IgD-negative memory B cell (primary cell): ENCODE results near the gene NETO2. TPM values are rescaled to one million over a fixed set of nuclear protein-coding genes. Genes with fewer than 3 reads are reported as not detected.
"Not testable (repeated sequence)": the region's sequence is repeated elsewhere in the genome, so short reads cannot be mapped to it uniquely, and the experiment has no call there.

Experiments
- H3K27ac Mint-ChIP-seq, 3 donors: one replicate each; pipeline ENCODE4 v1.8.0; 2020 to 2022; ENCODE audit warnings: mild to moderate bottlenecking in 3 of 3, mixed read lengths in 3 of 3, moderate library complexity in 1 of 3
- H3K27me3 Mint-ChIP-seq: one replicate; pipeline ENCODE4 v1.8.0; 2021; ENCODE audit warnings: mixed read lengths
- H3K36me3 Mint-ChIP-seq: one replicate; pipeline ENCODE4 v1.8.0; 2020; ENCODE audit warnings: mild to moderate bottlenecking, mixed read lengths
- H3K4me1 Mint-ChIP-seq, 3 donors: one replicate each; pipeline ENCODE4 v1.8.0; 2020 to 2022; ENCODE audit warnings: mixed read lengths in 3 of 3, mild to moderate bottlenecking in 1 of 3
- H3K4me3 Mint-ChIP-seq, 4 donors: one replicate each; pipeline ENCODE4 v1.8.0; 2020 to 2022; ENCODE audit warnings: mild to moderate bottlenecking in 4 of 4, mixed read lengths in 4 of 4, moderate library complexity in 3 of 4
- H3K9me3 Mint-ChIP-seq, 3 donors: one replicate each; pipeline ENCODE4 v1.8.0; 2020 to 2021; ENCODE audit warnings: mixed read lengths in 3 of 3, mild to moderate bottlenecking in 1 of 3
- polyA plus RNA-seq: library from polyadenylated mRNA; unstranded; fragments of 300-500 nt; fragmentation: Illumina TruSeq; gene quantifications from one replicate; pipeline ENCODE4 v1.2.3, GENCODE V29; 2021

NETO2 gene
- polyA plus RNA-seq, 1 donor from 2014 or later = 2.5 TPM

DNA sequence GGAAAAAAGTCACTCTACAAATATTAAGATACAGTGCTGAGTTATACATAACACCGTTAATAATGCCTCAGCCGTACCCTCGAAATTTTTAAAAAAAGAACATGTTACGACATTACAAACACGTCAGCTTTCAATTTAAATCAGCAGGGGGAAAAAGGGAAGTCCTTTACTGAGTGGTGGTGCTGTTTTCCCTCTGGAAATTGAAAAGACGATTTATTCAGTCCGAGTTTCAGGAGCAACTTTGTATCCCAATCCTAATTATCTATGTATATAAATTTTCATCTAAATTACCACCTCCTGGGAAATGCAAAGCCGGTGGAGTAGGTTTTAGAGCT lies 1.3 kb downstream of the NETO2 start:
- Mint-ChIP-seq H3K27ac (peak overlapping the region; percentile 24 to 47 (median 34)), H3K4me1 (peaks cover 6 to 24% (median 17%) of the 10 kb centered on the region in 3 donors), H3K9me3 (no peaks in the 10 kb centered on the region), H3K36me3 (no peaks in the 10 kb centered on the region), H3K4me3 (peak overlapping the region; percentile 83 to 96 (median 89)), H3K27me3 (no peaks in the 10 kb centered on the region)

GRCh38 chr16:47141773-47142485 lies 1.8 kb downstream of the NETO2 start:
- Mint-ChIP-seq H3K36me3 (no peaks in the 10 kb centered on the region), H3K4me1 (peaks cover 6 to 24% (median 17%) of the 10 kb centered on the region in 3 donors), H3K4me3 (peak overlapping the region; percentile 83 to 96 (median 89)), H3K27me3 (no peaks in the 10 kb centered on the region), H3K9me3 (no peaks in the 10 kb centered on the region), H3K27ac (peak overlapping the region; percentile 24 to 47 (median 34))

DNA sequence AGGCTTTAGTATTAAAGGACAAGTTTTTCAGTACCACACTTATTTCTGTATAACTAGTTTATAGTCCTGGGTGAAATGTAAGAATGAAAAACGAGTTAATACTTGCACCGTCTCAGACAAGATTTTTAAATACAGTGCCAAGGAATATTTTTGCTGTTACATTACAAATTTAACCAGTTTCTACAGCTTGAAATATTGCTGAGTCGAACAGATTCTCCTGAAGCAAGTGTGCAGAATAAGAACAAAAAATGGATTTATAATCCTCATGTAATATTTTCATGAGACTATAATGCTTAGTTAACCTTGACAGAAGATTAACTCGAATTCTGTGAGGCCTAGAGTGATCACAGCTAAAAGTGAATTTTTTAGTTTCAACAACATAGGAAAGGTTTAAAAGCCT lies 3.1 kb downstream of the NETO2 start:
- H3K27me3 Mint-ChIP-seq = no peaks in the 10 kb centered on the region
- no peak overlapping the region for H3K27ac Mint-ChIP-seq
- peaks cover 6 to 24% (median 17%) of the 10 kb centered on the region in 3 donors for H3K4me1 Mint-ChIP-seq
- H3K4me3 Mint-ChIP-seq = no peak overlapping the region
- H3K36me3 Mint-ChIP-seq = no peaks in the 10 kb centered on the region
- H3K9me3 Mint-ChIP-seq = no peaks in the 10 kb centered on the region

- H3K27ac Mint-ChIP-seq = no peak overlapping the region
- no peaks in the 10 kb centered on the region for H3K36me3 Mint-ChIP-seq
- H3K4me1 Mint-ChIP-seq = peaks cover 6 to 21% (median 14%) of the 10 kb centered on the region in 3 donors
- H3K9me3 Mint-ChIP-seq = no peaks in the 10 kb centered on the region
- no peak overlapping the region for H3K4me3 Mint-ChIP-seq
- H3K27me3 Mint-ChIP-seq = no peaks in the 10 kb centered on the region
Measured at GRCh38 chr16:47139561-47140185, 4.1 kb downstream of the NETO2 start.

GRCh38 chr16:47137925-47138324 lies 5.8 kb downstream of the NETO2 start:
- not testable (repeated sequence) for H3K27ac Mint-ChIP-seq, H3K27me3 Mint-ChIP-seq

DNA sequence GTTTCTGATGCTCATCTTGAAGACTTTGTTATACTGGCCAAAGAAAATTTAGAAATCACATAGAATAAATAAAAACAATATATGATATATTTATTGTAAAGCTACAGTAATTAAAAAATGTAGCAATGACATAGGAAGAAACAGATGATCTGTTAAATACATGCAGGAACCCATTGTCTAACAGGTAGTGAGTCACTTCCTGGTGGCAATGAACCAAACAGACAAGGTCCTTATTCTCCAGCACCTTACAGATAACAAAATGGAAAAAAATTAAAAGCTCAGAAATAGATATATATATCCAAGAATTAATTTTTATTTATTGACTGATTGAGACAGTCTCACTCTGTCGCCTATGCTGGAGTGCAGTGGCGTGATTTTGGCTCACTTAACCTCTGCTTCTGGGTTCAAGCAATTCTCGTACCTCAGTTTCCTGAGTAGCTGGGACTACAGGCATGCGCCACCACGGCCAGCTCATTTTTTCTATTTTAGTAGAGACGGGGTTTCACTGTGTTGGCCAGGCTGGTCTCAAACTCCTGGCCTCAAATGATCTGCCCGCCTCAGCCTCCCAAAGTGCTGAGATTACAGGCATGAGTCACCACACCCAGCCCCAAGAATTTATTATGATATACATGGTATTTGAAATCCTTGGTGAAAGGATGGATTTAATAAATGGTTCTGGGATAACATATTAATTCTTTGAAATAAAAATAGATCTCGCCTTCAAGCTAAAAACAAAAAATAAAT lies 7.5 kb downstream of the NETO2 start:
- peaks cover 0 to 6% (median 1%) of the 10 kb centered on the region in 3 donors for H3K4me1 Mint-ChIP-seq
- no peak overlapping the region for H3K27ac Mint-ChIP-seq
- no peak overlapping the region for H3K4me3 Mint-ChIP-seq
- H3K9me3 Mint-ChIP-seq = no peaks in the 10 kb centered on the region
- peaks cover 1% of the 10 kb centered on the region for H3K36me3 Mint-ChIP-seq
- no peaks in the 10 kb centered on the region for H3K27me3 Mint-ChIP-seq

More at GRCh38 chr16:47137925-47138324, 5.8 kb downstream of the NETO2 start:
- peaks cover 6 to 19% (median 13%) of the 10 kb centered on the region in 3 donors for H3K4me1 Mint-ChIP-seq
- not testable (repeated sequence) for H3K36me3 Mint-ChIP-seq, H3K4me3 Mint-ChIP-seq, H3K9me3 Mint-ChIP-seq

DNA sequence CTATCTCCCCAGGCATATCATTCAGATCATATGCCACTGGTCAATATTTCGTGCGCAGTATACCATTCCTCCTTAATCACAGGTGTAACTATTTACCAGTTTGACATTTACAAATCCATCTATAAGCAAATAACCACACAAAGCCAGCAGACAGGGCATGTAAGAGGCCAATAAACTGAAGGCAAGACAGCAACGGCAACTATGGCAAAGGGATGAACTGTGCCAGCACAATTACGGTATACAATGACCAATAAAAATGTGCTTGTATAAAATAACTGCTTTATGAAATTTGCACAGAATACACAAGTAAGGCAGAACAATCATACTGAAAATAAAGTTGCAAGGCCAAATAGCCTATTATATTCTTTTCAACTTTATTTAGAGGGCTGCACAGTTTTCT lies 9.2 kb downstream of the NETO2 start:
- peaks cover 0 to 6% (median 1%) of the 10 kb centered on the region in 3 donors for H3K4me1 Mint-ChIP-seq
- no peak overlapping the region for H3K4me3 Mint-ChIP-seq
- H3K27ac Mint-ChIP-seq = no peak overlapping the region
- H3K27me3 Mint-ChIP-seq = no peaks in the 10 kb centered on the region
- H3K36me3 Mint-ChIP-seq = peaks cover 1% of the 10 kb centered on the region
- H3K9me3 Mint-ChIP-seq = no peaks in the 10 kb centered on the region

DNA sequence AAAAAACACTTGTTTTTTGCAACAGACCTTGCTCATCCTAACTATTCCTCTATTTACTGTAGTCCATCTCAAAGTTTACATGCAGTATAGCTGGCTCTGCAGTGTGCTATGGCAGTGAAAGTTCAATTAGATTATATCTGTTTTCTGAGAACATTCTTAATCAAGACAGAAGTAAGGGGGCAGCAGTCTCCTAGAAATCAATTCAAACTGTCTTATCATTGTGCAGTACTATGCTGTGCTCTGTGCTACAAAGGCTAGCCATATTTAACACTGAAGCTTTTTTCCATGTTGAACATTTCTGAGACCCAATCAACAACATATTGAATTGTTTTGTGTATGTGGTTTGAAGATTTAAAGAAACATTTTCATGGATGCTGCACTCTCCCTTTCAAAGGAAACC lies 11.4 kb downstream of the NETO2 start:
- Mint-ChIP-seq H3K27me3 (no peaks in the 10 kb centered on the region), H3K27ac (no peak overlapping the region), H3K4me1 (peaks cover 0 to 2% (median 0%) of the 10 kb centered on the region in 3 donors), H3K4me3 (no peak overlapping the region), H3K36me3 (peaks cover 7% of the 10 kb centered on the region), H3K9me3 (no peaks in the 10 kb centered on the region)

GRCh38 chr16:47129755-47130435 lies 13.8 kb downstream of the NETO2 start:
- Mint-ChIP-seq H3K9me3 (no peaks in the 10 kb centered on the region), H3K27me3 (no peaks in the 10 kb centered on the region), H3K27ac (peak overlapping the region in 1 of 3 donors; percentile 60), H3K36me3 (peaks cover 10% of the 10 kb centered on the region), H3K4me1 (peaks cover 0 to 2% (median 0%) of the 10 kb centered on the region in 3 donors), H3K4me3 (no peak overlapping the region)

- H3K9me3 Mint-ChIP-seq = no peaks in the 10 kb centered on the region
- H3K4me3 Mint-ChIP-seq = no peak overlapping the region
- H3K27me3 Mint-ChIP-seq = no peaks in the 10 kb centered on the region
- peaks cover 9% of the 10 kb centered on the region for H3K36me3 Mint-ChIP-seq
- H3K4me1 Mint-ChIP-seq = peaks cover 0 to 2% (median 0%) of the 10 kb centered on the region in 3 donors
- H3K27ac Mint-ChIP-seq = no peak overlapping the region
Measured at GRCh38 chr16:47127541-47127940, 16.2 kb downstream of the NETO2 start.

DNA sequence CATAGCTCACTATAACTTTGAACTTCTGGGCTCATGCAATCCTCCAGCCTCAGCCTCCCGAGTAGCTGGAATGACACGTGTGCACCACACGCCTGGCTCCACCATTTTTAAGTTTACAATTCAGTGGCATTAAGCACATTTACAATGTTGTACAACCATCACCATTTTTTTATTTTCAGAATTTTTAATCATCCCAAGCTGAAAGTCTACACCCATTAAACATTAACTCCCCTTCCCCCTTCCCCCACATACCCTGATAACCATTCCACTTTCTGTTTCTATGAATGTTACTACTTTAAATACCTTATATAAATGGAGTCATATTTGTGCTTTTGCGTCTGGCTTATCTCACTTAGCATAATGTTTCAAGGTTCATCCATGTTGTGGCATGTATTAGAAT lies 18.0 kb downstream of the NETO2 start:
- Mint-ChIP-seq H3K4me1 (peaks cover 0 to 2% (median 0%) of the 10 kb centered on the region in 3 donors), H3K9me3 (no peaks in the 10 kb centered on the region), H3K4me3 (no peak overlapping the region), H3K27me3 (no peaks in the 10 kb centered on the region), H3K36me3 (peaks cover 9% of the 10 kb centered on the region), H3K27ac (no peak overlapping the region)

DNA sequence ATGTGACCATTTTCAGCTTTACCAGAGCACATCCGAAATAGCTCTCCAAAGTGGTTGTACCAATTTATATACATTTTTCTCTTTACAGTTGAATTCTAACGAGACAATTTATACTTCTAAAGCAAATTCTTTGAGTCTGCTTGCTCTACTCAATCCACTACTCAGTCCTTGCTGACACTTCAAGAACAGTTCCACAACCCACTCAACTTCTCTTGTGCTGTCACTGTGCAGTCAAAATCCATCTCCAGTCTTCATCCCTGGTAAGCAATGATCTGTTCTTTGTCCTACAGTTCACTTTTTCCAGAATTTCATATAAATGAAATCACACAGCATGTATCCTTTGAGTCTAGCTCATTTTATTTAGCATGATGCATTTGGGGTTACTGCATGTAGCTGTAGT lies 30.6 kb downstream of the NETO2 start:
- Mint-ChIP-seq H3K4me1 (peaks cover 0 to 2% (median 0%) of the 10 kb centered on the region in 3 donors), H3K36me3 (no peaks in the 10 kb centered on the region), H3K27me3 (no peaks in the 10 kb centered on the region), H3K9me3 (no peaks in the 10 kb centered on the region), H3K27ac (no peak overlapping the region), H3K4me3 (no peak overlapping the region)

DNA sequence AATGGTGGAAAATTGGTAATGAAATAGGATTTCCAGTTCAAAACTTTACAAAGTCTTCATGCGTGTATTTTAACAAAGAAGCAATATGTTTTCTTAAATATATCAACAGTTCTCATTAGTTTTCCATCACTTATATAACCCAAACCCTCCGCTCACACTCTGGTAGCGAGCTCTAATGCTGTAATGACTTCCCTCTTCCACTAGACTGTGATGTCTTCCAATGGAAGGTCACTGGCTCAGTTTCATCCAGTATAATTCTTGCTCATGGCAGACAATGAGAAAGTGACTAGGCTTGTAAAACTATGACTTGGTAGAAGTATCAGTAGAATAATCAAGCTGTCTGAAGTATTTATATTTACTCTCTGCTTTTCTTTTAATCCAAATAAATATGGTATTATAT lies 32.8 kb downstream of the NETO2 start:
- Mint-ChIP-seq H3K4me3 (no peak overlapping the region), H3K9me3 (no peaks in the 10 kb centered on the region), H3K27me3 (no peaks in the 10 kb centered on the region), H3K4me1 (peaks cover 0 to 2% (median 0%) of the 10 kb centered on the region in 3 donors), H3K27ac (no peak overlapping the region), H3K36me3 (no peaks in the 10 kb centered on the region)

DNA sequence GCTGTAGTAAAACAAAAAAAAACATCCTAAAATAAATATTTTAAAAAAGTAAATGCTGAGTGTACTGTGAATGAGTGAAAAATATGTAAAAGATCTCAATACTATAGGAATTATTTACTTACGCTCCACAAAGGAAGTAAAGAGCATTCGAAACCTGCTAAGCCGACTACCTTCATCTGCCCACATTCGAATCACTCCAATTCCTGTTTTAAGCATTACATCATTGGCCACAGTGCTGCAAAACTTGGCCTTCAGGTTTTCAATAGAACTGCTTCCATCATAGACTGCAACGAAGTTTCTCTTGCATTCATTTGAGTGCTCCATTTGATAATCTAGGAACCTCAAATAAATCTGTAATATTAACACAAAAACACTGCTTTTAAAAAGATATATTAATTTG lies 34.4 kb downstream of the NETO2 start:
- Mint-ChIP-seq H3K4me3 (no peak overlapping the region), H3K27me3 (no peaks in the 10 kb centered on the region), H3K9me3 (peaks cover 0 to 1% (median 0%) of the 10 kb centered on the region in 3 donors), H3K36me3 (peaks cover 2% of the 10 kb centered on the region), H3K4me1 (peaks cover 0 to 2% (median 0%) of the 10 kb centered on the region in 3 donors), H3K27ac (no peak overlapping the region)

- not testable (repeated sequence) for H3K9me3 Mint-ChIP-seq, H3K27me3 Mint-ChIP-seq, H3K4me1 Mint-ChIP-seq, H3K27ac Mint-ChIP-seq, H3K4me3 Mint-ChIP-seq
- peaks cover 13% of the 10 kb centered on the region for H3K36me3 Mint-ChIP-seq
Measured at GRCh38 chr16:47102921-47103320, 40.8 kb downstream of the NETO2 start.
